Thoracic aorta (tissue), 2 donors: ENCODE results near the gene HHEX. TPM values are rescaled to one million over a fixed set of nuclear protein-coding genes. Genes with fewer than 3 reads are reported as not detected.

Experiments used
- ATAC-seq: fragments of 150-250 bp; one replicate; pipeline ENCODE4 v1.8.0; 2017; ENCODE audit warnings: low read depth; ENCODE audit not compliant: insufficient number of reproducible peaks, low FRiP score
- DNase-seq: peaks from one replicate; pipeline ENCODE4 v3.0.0-alpha.2; 2020; ENCODE audit warnings: low spot score
- H3K27ac ChIP-seq, 2 donors: fragments of 200-600 bp; sonication (generic); 1 replicate in 1 of 2; 2 replicates in 1 of 2; pipeline ENCODE4 v1.5.1; 2016; ENCODE audit warnings: mild to moderate bottlenecking in 2 of 2, moderate library complexity in 2 of 2
- H3K27me3 ChIP-seq: fragments of 200-600 bp; sonication (generic); replicated peaks from 2 replicates; pipeline ENCODE4 v1.6.0; 2016; ENCODE audit warnings: mild to moderate bottlenecking; ENCODE audit not compliant: insufficient read depth
- H3K36me3 ChIP-seq: fragments of 200-600 bp; sonication (generic); one replicate; pipeline ENCODE4 v1.5.1; 2016
- H3K4me1 ChIP-seq, 2 donors: fragments of 200-600 bp; sonication (generic); 1 replicate in 1 of 2; 2 replicates in 1 of 2; pipeline versions ENCODE4 v1.5.1 to v1.6.0; 2016; ENCODE audit warnings: low read depth in 2 of 2, mild to moderate bottlenecking in 1 of 2; ENCODE audit not compliant: control insufficient read depth in 1 of 2
- H3K4me3 ChIP-seq: fragments of 200-600 bp; sonication (generic); 2 replicates; pipeline ENCODE4 v1.5.1; 2016; ENCODE audit warnings: mild to moderate bottlenecking
- H3K9me3 ChIP-seq: fragments of 200-600 bp; sonication (generic); 2 replicates; pipeline ENCODE4 v1.5.1; 2016
- CTCF ChIP-seq: fragments of 200-600 bp; sonication (generic); IDR thresholded peaks from one replicate; pipeline ENCODE4 v1.5.1; 2019; ENCODE audit warnings: antibody characterized with exemption
- total RNA-seq, 2 donors: library from RNA; depleted of rRNA; stranded (reverse); fragments of >200 nt; gene quantifications; one replicate each; pipeline versions ENCODE4 v1.1.0 to v1.2.3, GENCODE V29; 2016

The HHEX gene
- total RNA-seq, 2 donors from 2014 or later: 6.2 to 10.9 TPM

DNA sequence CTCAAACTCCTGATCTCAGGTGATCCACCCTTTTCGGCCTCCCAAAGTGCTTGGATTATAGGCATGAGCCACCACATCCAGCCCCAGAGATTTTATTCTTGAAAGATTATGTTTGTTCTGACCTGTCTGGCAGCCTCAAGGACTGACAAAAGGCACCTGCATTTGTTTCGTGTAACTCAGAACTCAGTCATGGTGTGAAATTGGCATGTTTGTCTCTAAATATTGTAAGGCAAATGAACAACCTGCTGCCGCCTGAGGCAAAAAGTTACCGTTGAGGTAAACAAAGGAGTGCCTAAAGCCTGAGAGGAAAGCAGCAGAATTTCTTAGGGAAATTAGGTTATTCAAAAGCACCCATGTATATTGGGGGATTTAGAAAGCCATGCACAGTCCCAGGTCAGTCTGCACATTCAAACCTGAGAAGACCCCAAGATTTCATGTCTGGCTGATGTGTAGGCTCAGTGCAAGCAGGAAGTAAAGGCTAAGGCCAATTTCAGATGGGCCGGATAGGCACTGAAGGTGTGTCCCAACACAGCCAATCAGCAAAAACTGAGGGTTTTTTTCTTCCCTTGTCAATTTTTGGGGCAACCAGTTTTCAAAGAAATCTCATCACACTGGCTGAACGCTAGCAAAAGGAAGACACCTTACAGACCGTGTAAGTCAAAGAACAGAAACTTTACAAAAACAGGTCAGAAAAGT, 33.3 kb upstream of the HHEX start:
- H3K36me3 ChIP-seq: no peaks in the 10 kb centered on the region
- DNase-seq (no peak), ATAC-seq (no peak)

DNA sequence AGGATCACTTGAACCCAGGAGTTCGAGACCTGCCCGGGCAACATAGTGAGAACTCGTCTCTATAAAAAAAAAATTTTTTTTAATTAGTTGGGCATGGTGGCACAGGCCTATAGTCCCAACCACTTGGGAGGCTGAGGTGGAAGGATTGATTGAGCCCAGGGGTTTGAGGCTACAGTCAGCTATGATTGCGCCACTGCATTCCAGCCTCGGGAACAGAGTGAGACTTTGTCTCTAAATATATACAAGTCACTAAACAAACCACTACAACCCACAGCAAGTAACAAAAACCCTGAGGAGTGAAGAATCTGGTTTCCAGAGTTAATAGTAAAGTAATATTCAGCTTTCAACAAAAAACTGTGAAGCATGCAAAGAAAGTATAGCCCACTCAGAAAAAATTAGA, 32.7 kb upstream of the HHEX start:
- H3K27ac ChIP-seq: no peak overlapping the region
- H3K4me1 ChIP-seq: no peaks in the 10 kb centered on the region
- ATAC-seq: no peak
- H3K36me3 ChIP-seq: no peaks in the 10 kb centered on the region
- no peak for DNase-seq
- no peaks in the 10 kb centered on the region for H3K27me3 ChIP-seq
- H3K9me3 ChIP-seq: no peaks in the 10 kb centered on the region
- no peak overlapping the region for H3K4me3 ChIP-seq
- TF ChIP-seq CTCF: no peak

More for the DNA sequence above, 33.3 kb upstream of the HHEX start:
- H3K9me3 ChIP-seq: no peaks in the 10 kb centered on the region
- no peak overlapping the region for H3K4me3 ChIP-seq
- no peaks in the 10 kb centered on the region for H3K27me3 ChIP-seq
- H3K27ac ChIP-seq: no peak overlapping the region
- TF ChIP-seq CTCF: no peak
- H3K4me1 ChIP-seq: no peaks in the 10 kb centered on the region

DNA sequence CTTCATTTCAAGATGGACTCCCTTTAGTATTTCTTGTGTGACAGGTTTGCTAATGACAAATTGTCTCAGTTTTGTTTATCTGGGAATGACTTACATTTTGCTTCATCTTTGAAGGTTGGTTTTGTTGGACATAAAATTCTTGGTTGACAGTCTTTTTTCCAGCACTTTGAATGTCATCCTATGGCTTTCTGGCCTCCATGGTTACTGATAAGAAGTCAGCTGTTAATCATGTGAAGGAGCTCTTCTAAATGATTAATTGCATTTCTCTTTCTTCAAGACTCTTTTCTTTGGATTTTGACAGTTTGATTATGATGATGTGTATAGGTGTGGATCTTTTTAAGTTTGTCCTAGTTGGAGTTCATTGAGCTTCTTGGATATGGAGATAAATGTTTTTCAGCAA, 26.9 kb upstream of the HHEX start:
- Histone ChIP-seq H3K36me3 (no peaks in the 10 kb centered on the region), H3K27me3 (no peaks in the 10 kb centered on the region), H3K27ac (no peak overlapping the region), H3K4me1 (no peaks in the 10 kb centered on the region), H3K9me3 (peaks cover 15% of the 10 kb centered on the region), H3K4me3 (no peak overlapping the region)
- DNase-seq: no peak
- TF ChIP-seq CTCF: no peak
- no peak for ATAC-seq

DNA sequence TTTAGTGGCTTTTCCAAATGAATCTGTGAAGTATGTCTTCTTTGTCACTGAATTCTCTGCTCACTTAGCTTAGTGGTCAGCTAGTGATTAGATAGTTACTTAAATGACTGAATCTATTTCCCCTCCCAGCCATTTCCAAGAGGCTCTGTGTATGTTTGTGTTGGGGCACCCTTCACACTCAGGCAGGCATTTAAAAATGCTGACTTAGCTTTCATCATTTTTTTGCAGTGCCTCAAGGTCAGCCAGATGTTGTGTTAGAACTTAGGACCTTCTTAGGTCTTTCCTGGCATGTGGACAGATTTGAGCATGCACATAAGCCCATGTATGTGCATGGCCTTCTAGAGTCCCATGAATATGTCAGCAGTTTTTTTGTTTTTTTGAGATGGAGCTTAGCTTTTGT, 25.4 kb upstream of the HHEX start:
- no peak for TF ChIP-seq CTCF
- peaks cover 15% of the 10 kb centered on the region for H3K9me3 ChIP-seq
- H3K27me3 ChIP-seq: no peaks in the 10 kb centered on the region
- DNase-seq (no peak), ATAC-seq (no peak)
- H3K4me3 ChIP-seq: no peak overlapping the region
- no peaks in the 10 kb centered on the region for H3K36me3 ChIP-seq
- H3K4me1 ChIP-seq: no peaks in the 10 kb centered on the region
- no peak overlapping the region for H3K27ac ChIP-seq

GRCh38 chr10:92667078-92667477, 22.7 kb upstream of the HHEX start:
- Histone ChIP-seq H3K27ac (no peak overlapping the region), H3K4me1 (no peaks in the 10 kb centered on the region), H3K27me3 (no peaks in the 10 kb centered on the region), H3K36me3 (no peaks in the 10 kb centered on the region), H3K4me3 (no peak overlapping the region), H3K9me3 (peaks cover 15% of the 10 kb centered on the region)
- ATAC-seq (no peak), DNase-seq (no peak)
- TF ChIP-seq CTCF: no peak
